ENCODE measurements around the gene ACBD6.

The ACBD6 gene

DNA sequence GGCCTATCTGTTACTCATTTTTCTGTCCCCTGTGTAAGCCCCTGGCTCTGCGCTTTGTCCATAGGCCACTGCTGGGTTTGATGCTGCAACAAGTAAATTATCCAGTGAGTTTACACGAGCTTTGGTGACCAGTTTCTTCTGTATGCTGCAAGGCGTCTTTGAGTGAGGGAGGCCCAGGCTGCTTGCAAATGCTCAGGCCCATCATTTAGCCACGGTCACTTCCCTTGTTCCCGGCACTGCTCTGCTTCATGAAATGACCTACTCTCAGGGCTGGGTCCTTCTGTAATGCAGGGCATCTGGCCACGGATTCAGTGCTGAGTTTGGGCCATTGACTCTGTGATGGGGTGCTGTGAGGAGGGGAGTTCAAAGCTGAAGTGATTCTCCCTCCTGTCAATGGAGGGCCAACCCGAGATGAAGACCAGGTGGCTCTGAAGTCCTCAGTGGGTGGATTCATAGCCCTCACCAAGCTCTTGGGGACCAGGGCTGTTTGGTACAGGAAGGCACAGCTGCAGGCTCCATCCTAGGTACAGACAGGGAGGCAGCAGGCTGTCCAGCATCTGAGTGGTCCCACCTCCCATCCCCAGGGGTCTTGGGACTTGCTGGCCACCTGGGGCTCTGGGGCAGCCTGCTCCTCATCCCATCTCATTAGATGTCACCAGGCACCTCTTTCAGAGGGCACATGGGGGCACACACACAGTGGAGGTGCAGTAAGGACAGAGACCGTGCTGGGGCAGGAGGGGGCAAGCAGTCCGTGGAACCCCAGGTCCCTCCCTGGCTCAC lies 250.7 kb downstream of the ACBD6 start:
- DNase-seq, result no peak

DNA sequence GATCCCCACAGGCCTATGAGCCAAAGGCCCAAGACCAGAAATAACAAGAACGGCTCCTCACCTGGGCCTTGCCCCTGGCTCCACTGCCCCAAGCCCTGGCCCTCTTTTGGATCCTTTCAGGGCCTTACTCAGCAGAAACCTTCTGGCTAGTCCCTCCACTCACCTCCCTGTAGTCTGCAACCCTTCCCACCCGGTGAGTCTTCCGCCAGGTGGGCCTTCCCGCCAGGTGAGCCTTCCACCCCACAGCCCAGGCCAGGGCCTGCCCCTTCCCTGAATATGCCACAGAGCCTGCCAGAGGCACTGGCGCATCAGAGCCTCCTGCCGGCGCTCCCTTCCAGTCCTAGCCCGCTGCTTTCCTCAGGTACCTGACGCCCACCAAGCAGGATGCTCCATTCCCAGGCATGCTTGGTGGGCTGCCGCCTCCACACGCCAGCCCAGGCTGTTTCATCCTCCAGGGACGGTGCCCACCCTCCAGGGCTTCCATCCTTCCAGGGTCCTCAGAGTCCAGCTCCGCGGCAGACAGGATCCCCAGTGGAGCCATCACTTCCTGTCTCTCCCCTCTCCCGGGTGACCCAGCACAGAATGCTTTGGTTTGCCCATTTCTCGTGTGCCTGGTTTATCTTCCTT lies 251.4 kb downstream of the ACBD6 start:
- DNase-seq, result no peak

DNA sequence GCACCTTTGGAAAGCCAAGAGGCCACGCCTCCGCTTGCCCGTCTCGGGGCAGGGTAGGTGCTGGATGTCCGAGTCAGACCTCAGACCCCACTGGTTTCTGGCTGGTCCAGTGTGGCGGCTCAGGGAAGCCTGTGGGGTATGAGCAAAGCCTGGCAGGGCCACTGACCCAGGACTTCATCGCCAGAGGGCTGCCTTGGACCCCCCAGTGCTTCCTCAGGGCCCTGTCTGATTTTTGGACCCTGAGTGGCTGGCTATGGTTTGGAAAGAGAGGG lies 251.9 kb downstream of the ACBD6 start:
- DNase-seq, result no peak

DNA sequence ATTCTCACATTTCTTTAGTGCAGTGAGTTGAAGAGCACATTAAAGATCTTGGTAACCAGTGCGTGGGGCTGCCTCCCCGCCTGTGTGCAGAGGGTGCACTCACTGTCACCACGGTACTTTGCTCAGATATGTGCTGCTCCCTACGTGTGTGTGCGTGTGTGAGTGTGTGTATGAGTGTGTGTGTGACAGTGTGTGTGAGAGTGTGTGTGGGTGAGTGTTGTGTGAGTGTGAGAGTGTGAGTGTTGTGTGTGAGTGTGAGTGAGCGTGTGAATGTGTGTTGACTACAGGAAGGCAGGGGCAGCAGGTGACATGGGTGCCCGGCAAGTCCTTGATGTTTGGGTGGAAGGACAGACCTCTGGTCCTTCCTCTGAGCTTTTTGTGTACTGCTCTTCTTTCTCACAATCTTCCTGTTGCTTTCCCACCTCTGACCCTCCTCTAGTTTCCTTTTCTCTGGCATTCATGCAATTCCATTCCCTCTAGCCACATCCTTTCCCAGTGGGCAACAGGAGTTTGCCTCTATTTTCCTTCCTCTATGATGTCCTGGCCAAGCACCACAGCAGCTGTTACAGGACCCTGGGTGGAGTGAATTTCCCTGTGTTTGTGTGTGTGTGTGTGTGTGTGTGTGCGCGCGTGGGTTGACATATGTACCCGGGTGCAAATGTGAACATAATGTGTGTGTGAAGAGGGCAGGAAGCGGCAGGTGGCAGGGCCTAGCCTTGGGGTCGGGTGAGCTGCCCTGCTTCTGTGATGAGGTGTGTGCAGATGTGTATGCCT lies 252.5 kb downstream of the ACBD6 start:
- no peak for DNase-seq

DNA sequence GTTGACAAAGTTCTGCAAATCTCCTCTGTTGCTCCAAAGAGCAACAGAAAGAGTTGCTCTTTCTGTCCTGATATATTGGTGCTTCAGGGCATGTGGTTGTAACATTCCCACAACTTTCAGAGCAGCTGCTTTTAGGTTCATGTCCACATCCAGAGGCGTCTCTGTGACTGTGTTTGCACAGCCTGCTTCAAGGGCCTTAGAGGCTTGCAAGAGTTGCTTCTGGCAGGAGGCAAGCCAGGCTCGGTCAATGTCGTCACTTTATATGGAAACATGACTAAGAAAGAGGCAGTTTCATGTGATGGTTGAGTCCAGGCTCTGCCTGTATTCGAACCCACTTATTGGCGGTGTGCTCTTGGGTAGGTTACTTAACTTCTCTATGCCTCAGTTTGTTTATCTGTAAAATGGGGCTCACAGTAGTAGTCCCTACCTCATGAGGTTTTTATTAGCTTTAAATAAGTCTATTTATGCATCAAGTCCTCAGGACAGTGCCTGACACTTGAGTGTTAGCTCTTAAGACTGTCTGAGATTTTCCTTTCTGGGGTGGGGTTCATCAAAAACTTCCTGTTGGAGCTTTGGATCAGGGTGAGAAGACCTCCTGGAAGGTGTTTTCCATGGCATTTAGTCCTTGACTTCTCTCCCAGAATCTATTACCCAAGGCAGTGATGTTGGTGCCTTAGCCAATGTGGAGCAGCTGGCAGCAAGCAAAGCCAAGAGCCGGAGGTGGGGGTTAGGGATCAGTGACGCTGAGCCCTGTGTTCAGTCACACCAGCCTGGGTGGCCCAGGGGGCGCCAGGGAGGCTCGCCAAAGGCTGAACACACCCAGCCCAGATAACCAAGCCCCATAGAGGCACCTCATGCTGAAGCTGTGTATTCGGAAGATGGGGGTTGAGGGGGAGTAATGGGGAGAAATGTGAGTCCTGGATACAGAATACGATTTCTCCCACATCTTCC lies 253.4 kb downstream of the ACBD6 start:
- DNase-seq, result no peak

DNA sequence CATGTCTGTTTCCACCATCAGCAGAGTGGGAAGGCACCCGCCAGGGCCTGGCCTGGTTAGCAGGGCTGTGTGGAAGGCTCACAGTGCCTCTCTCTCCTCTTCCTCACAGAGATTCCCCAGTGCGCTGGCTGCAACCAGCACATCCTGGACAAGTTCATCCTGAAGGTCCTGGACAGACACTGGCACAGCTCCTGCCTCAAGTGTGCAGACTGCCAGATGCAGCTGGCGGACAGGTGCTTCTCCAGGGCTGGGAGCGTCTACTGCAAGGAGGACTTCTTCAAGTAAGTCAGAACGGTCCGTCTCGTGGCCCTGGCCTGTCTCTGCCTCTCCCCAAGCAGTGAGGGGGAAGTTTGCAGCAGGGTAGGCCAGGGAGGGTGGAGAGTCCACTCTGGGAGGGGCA lies 254.2 kb downstream of the ACBD6 start:
- DNase-seq, result no peak

DNA sequence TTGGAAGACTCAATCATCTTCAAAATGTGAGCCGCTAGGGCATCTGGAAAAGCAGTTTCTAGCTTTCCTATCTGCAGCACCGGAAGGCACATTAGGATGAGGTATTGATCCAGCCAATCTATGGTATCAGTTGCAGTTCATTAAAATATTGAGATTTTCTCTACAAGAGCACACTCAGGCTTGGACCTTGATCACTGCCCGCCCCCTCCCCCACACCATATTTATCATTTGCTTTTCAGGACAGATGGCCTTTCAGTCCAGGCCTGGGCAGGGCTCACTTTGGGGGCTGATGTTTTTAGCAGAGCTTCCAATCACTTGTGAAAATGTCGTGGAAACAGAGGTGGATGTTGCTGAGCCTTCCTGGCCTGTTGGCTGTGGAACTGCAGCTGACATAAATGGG lies 254.8 kb downstream of the ACBD6 start:
- no peak for DNase-seq

DNA sequence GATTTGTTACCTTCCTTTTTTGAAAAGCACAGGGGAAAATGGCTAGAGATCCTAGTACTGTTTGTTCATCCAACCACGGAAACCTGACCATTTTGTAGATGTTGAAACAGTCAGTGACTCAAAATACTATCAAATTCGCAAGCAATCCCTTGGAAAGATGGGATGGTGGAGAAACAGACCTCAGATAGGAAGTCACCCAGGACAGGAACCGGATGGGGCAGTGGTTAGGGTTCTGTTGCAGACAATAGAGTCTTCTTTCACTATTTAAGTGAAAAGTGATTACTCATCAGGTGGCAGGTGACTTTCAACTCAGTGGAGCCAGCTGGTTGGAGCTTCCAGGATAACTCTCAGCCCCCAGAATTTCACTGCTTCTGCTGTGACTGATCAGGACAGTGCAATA lies 255.3 kb downstream of the ACBD6 start:
- no peak for DNase-seq

DNA sequence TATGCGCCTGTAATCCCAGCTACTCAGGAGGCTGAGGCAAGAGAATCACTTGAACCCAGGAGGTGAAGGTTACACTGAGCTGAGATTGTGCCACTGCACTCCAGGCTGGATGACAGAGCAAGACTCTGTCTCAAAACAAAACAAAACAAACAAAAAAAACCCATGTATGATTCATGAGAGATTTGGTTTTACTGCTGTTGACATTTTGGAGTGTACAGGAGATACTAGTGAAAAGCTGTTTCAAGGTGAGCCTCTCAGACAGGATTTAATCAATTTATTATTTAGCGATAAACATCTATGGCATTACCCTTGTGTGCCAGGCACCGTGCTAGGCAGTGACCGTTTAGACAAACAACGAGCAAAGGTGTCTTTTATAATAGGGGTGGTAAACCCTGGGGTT lies 255.8 kb downstream of the ACBD6 start:
- DNase-seq, result no peak

DNA sequence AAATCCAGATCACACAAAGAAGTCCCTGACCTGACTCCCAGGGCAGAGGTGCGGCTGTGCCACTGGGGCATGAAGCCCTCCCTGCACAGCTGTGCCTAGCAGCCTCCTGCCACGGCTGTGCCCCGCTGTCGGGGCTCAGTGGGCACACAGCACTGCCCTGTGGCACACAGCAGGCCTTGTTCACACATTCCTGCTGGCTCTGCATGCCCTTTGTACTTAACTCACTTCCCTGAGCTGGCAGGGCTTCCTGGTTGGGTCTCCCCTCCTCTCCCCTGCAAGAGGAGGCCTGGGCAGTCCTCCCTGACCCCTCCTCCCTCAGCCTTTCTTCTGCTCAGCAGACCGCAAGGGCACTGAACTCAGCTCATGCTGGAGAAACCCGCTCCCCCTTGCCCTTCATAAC lies 257.5 kb downstream of the ACBD6 start:
- no peak for DNase-seq

DNA sequence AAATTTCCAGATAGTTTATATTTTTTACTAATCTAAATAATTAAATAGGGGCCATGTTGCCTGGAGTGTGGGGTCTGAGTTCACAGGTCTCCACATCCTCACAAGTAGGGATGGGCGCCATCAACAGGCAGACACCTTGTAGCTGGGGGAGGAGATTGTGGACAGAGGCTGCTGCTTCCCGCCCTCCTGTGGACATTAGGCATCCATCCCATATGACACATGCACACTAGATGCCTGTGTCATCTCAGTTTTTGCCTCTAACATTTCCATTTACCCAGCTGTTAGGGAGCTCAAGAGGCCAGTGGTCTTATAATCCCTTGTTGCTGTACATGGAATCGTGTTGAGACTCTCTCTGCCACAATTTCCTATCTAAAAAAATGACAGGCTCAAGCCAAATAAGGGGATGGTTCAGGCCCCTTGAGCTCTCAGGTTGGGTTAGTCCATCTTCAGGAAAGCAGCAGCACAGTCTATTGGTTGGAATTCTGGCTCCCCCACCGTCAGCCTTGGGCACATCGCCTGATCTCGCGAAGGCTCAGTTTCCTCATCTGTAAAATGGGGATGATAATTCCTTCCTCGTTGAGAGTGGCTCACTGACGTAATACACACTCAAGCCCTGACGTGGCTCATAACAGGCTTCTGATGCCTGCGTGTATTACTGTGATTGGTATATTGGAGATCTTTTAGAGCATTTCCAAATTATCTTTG lies 258.7 kb downstream of the ACBD6 start:
- DNase-seq, result no peak

DNA sequence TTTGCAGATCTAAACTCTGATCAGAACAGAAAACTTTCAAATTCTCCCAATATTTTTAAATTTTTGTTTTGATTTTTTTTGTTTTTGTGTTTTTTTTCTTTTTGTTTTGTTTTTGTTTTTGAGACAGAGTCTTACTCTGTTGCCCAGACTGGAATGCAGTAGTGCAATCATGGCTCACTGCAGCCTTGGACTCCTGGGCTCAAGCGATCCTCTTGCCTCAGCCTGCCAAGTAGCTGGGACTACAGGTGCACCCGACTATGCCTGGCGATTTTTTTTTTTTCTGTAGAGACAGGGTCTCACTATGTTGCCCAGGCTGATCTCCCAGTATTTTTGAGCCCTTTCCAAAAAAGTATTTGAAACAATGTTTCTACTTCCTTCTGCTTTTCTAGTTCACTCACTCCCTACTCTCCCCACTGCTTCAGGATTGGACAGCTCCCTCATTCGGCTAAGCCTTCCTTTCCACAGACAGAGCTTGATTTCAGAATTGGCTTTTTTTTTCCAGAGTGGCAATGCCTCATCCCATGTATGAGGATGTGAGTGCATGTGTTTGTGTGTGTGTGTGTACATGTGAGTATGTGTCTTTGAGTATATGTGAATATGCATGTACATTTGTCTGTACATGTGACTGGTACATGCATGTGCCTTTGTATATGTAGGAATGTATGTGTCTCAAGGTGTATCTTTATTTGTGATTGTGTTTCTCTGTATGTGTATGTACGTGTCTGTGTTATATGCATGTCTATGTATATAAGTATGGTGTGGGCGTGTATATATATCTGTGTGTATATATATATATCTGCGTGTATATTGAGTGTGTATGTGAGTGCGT lies 260.4 kb downstream of the ACBD6 start:
- DNase-seq, result no peak

DNA sequence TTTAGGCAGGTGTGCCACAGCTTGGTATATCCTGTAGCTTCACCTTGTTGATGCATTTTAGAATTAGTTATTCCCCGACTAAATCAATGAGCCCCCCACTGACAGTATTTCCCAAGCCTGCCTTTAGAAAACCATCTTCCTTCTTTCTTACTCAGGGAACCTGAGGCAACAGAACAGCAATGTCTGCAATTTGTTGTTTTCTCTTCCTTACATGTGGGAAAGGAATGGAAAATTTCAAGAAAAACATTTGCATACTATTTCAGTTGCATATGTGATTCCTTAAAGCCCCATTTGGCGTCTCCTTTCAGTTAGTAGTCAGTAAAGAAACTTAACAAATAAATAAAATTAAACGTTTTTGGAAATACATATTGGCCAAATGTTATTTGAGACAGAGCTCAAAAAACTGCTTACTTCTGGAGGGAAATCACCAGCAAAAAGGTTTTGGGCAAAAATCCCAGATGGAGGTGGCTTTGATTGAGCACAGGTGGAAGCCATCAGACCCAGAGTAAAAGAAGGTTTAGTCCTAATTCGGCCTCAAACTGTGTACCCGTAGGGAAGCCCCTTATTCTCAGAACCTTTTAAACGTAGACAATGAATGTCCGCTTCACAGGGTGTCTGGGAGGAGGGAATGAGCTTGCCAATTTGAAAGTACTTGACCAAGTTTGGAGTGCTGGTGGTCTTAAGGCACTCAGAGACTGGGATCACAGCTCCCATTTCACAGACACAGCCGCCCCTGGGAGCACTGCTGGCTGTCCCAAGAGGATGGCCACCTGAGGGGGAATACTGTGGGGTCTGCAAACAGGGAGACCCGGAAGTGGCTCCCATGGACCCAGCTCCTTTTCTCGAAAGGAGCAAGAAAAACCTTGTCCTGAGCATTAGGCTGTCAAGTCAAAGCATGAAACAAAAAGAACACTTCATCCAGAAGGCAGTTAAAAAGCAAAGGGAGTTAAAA lies 263.0 kb downstream of the ACBD6 start:
- DNase-seq, result no peak

DNA sequence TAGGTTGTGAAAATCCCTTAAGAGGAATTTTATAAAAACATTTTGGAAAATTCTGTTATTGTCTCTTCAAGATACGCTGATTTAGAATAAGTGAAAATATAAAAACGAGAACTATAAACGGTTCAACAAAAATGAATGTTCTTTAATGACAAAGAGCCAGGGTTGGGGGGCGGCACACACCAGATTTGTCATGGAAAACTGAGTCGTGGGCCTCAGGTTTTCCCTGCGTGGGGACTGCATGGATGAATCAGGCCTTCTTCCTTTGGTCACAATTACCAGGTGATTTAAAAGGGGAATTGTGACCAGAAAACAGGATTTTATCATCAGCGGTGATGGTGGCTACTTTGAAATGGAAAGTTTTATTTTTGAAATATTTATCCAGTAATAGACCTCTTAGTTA lies 263.7 kb downstream of the ACBD6 start:
- DNase-seq, result no peak
